ENCODE data around the gene GNAI2. TPM values are rescaled to one million over a fixed set of nuclear protein-coding genes. Genes with fewer than 3 reads are reported as not detected.

GNAI2 gene
- polyA plus RNA-seq, 4 donors: 23.9 to 117 (median 81.9) TPM

DNA sequence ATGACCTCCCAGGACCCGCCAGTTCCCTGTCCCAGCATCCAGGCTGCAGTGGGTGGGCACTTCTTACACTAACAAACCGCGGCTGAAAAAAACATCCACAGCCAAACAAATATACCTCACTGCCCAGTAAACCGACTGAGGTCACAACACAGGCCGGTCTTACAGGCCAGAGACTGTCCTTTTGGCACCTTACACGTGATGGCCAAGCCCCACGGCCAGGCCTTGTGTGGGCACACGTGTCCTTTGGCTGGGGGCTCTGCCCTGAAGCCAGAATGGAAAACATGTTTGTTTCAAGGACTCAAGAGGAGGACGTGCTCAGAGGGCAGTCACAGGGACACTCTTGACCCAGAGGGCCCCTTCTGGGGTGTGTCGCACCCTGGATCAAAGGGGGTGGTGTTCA, 21.2 kb upstream of the GNAI2 start:
- H3K27me3 ChIP-seq (ENCODE audit: control insufficient read depth in 3 of 3, insufficient read depth in 3 of 3, low read length in 3 of 3): no peaks in the 10 kb centered on the region
- no peaks in the 10 kb centered on the region for H3K36me3 ChIP-seq (ENCODE audit: control insufficient read depth in 3 of 3, insufficient read depth in 2 of 3, low read depth in 1 of 3, low read length in 3 of 3)
- no peak overlapping the region for H3K4me3 ChIP-seq (ENCODE audit: low read depth in 1 of 3, low read length in 3 of 3)
- peaks cover 2 to 26% (median 6%) of the 10 kb centered on the region in 3 donors for H3K4me1 ChIP-seq (ENCODE audit: control insufficient read depth in 3 of 3, insufficient read depth in 2 of 3, low read depth in 1 of 3, low read length in 2 of 3)
- H3K9me3 ChIP-seq (ENCODE audit: control insufficient read depth in 2 of 2, insufficient read depth in 1 of 2, low read depth in 1 of 2, low read length in 1 of 2): no peaks in the 10 kb centered on the region
- H3K27ac ChIP-seq (ENCODE audit: low read depth in 1 of 3, low read length in 2 of 3): no peak overlapping the region
- FAIRE-seq (no peak), DNase-seq (no peak)
- 78 to 85% (median 81%) methylated on average over 10 of the region's 10 CpGs for WGBS, 3 donors

DNA sequence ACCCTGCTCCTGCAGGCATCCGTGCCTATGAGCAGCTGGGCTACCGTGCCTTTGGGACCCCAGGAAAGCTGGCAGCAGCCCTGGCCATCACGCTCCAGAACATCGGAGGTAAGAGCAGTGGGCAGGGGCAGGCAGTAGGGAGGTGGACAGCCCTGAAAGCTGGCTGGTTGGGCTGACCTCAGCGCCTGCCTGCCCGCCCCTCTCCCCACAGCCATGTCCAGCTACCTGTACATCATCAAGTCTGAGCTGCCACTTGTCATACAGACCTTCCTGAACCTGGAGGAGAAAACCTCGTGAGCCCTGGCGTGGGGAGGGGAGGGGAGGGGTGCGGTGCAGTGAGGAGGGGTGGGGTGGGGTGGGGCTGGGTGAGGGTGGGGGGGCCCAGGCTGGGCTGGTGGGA, 20.5 kb upstream of the GNAI2 start:
- no peak overlapping the region for H3K27ac ChIP-seq (ENCODE audit: low read depth in 1 of 3, low read length in 2 of 3)
- H3K27me3 ChIP-seq (ENCODE audit: control insufficient read depth in 3 of 3, insufficient read depth in 3 of 3, low read length in 3 of 3): no peaks in the 10 kb centered on the region
- no peak overlapping the region for H3K4me3 ChIP-seq (ENCODE audit: low read depth in 1 of 3, low read length in 3 of 3)
- no peak for FAIRE-seq
- H3K36me3 ChIP-seq (ENCODE audit: control insufficient read depth in 3 of 3, insufficient read depth in 2 of 3, low read depth in 1 of 3, low read length in 3 of 3): peaks cover 0 to 4% (median 0%) of the 10 kb centered on the region in 3 donors
- no peak for DNase-seq
- H3K9me3 ChIP-seq (ENCODE audit: control insufficient read depth in 2 of 2, insufficient read depth in 1 of 2, low read depth in 1 of 2, low read length in 1 of 2): no peaks in the 10 kb centered on the region
- 76 to 87% (median 80%) methylated on average over 8 to 9 of the region's 9 CpGs for WGBS, 3 donors
- peaks cover 2 to 26% (median 6%) of the 10 kb centered on the region in 3 donors for H3K4me1 ChIP-seq (ENCODE audit: control insufficient read depth in 3 of 3, insufficient read depth in 2 of 3, low read depth in 1 of 3, low read length in 2 of 3)

DNA sequence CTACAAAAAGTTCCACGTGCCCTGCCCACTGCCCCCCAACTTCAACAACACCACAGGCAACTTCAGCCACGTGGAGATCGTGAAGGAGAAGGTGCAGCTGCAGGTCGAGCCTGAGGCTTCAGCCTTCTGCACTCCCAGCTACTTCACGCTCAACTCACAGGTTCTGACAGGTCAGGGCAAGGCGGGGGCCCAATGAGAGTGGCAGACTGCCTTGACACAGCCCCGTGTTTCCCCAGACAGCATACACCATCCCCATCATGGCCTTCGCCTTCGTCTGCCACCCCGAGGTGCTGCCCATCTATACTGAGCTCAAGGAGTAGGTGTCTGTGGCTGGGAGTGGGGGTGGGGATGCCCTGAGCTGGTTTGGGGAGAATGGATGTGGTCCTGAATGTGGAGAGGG, 18.3 kb upstream of the GNAI2 start:
- no peaks in the 10 kb centered on the region for H3K9me3 ChIP-seq (ENCODE audit: control insufficient read depth in 2 of 2, insufficient read depth in 1 of 2, low read depth in 1 of 2, low read length in 1 of 2)
- H3K4me1 ChIP-seq (ENCODE audit: control insufficient read depth in 3 of 3, insufficient read depth in 2 of 3, low read depth in 1 of 3, low read length in 2 of 3): peaks cover 0 to 23% (median 0%) of the 10 kb centered on the region in 3 donors
- FAIRE-seq: no peak
- WGBS, 3 donors: 77 to 82% (median 81%) methylated on average over 10 of the region's 10 CpGs
- H3K36me3 ChIP-seq (ENCODE audit: control insufficient read depth in 3 of 3, insufficient read depth in 2 of 3, low read depth in 1 of 3, low read length in 3 of 3): peaks cover 0 to 5% (median 0%) of the 10 kb centered on the region in 3 donors
- no peak overlapping the region for H3K27ac ChIP-seq (ENCODE audit: low read depth in 1 of 3, low read length in 2 of 3)
- no peak for DNase-seq
- no peaks in the 10 kb centered on the region for H3K27me3 ChIP-seq (ENCODE audit: control insufficient read depth in 3 of 3, insufficient read depth in 3 of 3, low read length in 3 of 3)
- H3K4me3 ChIP-seq (ENCODE audit: low read depth in 1 of 3, low read length in 3 of 3): no peak overlapping the region

DNA sequence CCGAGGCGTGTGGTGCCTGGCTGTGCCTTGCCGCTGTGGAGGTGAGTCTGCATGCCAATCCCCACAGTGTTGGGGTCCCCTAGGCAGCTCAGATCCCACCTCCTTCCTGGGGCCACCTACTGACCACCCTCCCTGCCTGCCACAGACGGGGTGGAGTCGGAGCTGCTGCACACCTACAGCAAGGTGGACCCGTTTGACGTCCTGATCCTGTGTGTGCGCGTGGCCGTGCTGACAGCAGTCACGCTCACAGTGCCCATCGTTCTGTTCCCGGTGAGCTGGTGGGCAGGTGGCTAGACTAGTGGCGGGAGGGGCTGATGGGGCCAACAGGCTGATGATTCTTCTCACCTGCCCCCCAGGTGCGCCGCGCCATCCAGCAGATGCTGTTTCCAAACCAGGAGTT, 17.6 kb upstream of the GNAI2 start:
- H3K27ac ChIP-seq (ENCODE audit: low read depth in 1 of 3, low read length in 2 of 3): no peak overlapping the region
- H3K36me3 ChIP-seq (ENCODE audit: control insufficient read depth in 3 of 3, insufficient read depth in 2 of 3, low read depth in 1 of 3, low read length in 3 of 3): peaks cover 0 to 5% (median 0%) of the 10 kb centered on the region in 3 donors
- H3K4me3 ChIP-seq (ENCODE audit: low read depth in 1 of 3, low read length in 3 of 3): no peak overlapping the region
- 93 to 95% (median 94%) methylated on average over 17 of the region's 17 CpGs for WGBS, 3 donors
- FAIRE-seq: no peak
- H3K27me3 ChIP-seq (ENCODE audit: control insufficient read depth in 3 of 3, insufficient read depth in 3 of 3, low read length in 3 of 3): no peaks in the 10 kb centered on the region
- no peaks in the 10 kb centered on the region for H3K9me3 ChIP-seq (ENCODE audit: control insufficient read depth in 2 of 2, insufficient read depth in 1 of 2, low read depth in 1 of 2, low read length in 1 of 2)
- no peak for DNase-seq
- peaks cover 0 to 23% (median 0%) of the 10 kb centered on the region in 3 donors for H3K4me1 ChIP-seq (ENCODE audit: control insufficient read depth in 3 of 3, insufficient read depth in 2 of 3, low read depth in 1 of 3, low read length in 2 of 3)

DNA sequence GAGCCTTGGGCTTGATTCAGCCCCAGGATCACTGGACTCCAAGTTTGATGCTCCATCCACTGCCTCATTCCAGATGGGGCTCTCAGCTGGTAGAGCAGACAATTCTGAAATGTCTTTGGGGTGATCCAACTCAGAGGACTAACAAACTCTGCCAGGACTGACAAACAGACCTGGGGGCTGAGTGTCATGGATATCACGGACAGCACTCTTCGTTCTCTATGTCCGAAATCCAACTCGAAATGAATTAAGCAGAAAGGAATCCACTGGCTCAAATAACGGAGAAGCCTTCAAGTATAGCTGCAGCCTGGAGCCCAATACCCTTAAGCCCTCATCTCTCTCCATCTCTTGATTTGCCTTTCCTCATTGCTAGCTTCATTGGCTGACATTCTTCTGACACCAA, 16.7 kb upstream of the GNAI2 start:
- H3K4me1 ChIP-seq (ENCODE audit: control insufficient read depth in 3 of 3, insufficient read depth in 2 of 3, low read depth in 1 of 3, low read length in 2 of 3): peaks cover 0 to 23% (median 0%) of the 10 kb centered on the region in 3 donors
- H3K27ac ChIP-seq (ENCODE audit: low read depth in 1 of 3, low read length in 2 of 3): no peak overlapping the region
- no peak overlapping the region for H3K4me3 ChIP-seq (ENCODE audit: low read depth in 1 of 3, low read length in 3 of 3)
- peaks cover 0 to 5% (median 0%) of the 10 kb centered on the region in 3 donors for H3K36me3 ChIP-seq (ENCODE audit: control insufficient read depth in 3 of 3, insufficient read depth in 2 of 3, low read depth in 1 of 3, low read length in 3 of 3)
- H3K27me3 ChIP-seq (ENCODE audit: control insufficient read depth in 3 of 3, insufficient read depth in 3 of 3, low read length in 3 of 3): no peaks in the 10 kb centered on the region
- FAIRE-seq (no peak), DNase-seq (no peak)
- 87 to 91% (median 90%) methylated on average over 5 of the region's 5 CpGs for WGBS, 3 donors
- H3K9me3 ChIP-seq (ENCODE audit: control insufficient read depth in 2 of 2, insufficient read depth in 1 of 2, low read depth in 1 of 2, low read length in 1 of 2): no peaks in the 10 kb centered on the region

DNA sequence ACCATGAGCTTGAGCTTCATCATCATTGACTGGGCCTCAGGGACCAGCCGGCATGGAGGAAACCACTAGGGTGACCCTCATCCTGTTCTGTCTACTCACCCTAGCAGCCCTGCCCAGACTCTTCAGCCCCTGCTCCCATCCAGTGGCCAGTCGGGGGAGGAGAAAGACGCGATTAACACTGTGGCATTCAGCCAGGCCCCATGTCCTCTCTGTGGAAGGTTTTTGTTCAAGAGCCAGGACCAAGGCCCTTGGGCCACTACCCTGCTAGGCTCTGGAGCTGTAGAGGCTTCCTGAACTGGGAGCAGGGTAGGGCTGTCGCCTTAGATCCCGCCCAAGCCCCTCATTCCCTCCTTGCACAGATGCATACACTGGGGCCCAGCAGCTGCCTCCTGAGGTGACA, 15.9 kb upstream of the GNAI2 start:
- WGBS, 3 donors: 78 to 88% (median 78%) methylated on average over 6 of the region's 6 CpGs
- DNase-seq (no peak), FAIRE-seq (no peak)
- Histone ChIP-seq H3K9me3 (ENCODE audit: control insufficient read depth in 2 of 2, insufficient read depth in 1 of 2, low read depth in 1 of 2, low read length in 1 of 2) (no peaks in the 10 kb centered on the region), H3K4me1 (ENCODE audit: control insufficient read depth in 3 of 3, insufficient read depth in 2 of 3, low read depth in 1 of 3, low read length in 2 of 3) (peaks cover 0 to 23% (median 0%) of the 10 kb centered on the region in 3 donors), H3K36me3 (ENCODE audit: control insufficient read depth in 3 of 3, insufficient read depth in 2 of 3, low read depth in 1 of 3, low read length in 3 of 3) (peaks cover 0 to 5% (median 0%) of the 10 kb centered on the region in 3 donors), H3K27me3 (ENCODE audit: control insufficient read depth in 3 of 3, insufficient read depth in 3 of 3, low read length in 3 of 3) (peaks cover 0 to 4% (median 0%) of the 10 kb centered on the region in 3 donors), H3K27ac (ENCODE audit: low read depth in 1 of 3, low read length in 2 of 3) (no peak overlapping the region), H3K4me3 (ENCODE audit: low read depth in 1 of 3, low read length in 3 of 3) (no peak overlapping the region)

DNA sequence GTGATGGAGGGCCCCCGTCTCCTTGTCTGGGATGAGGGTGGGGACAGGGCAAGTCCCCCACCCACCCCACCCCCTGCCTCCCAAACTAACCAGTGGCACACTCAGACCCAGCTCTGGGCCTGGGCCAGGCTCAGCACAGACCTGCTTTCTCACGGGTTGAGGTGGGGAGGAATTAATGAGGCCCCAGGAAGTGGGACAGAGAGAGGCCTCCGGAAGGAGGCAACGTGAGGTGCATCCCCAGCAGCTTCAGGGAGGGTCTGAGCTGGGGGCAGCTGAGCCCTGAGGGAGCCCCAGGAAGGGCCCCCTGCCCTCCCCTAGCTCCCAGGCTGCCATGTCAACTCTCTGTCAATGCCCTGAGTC, 15.0 kb upstream of the GNAI2 start:
- Histone ChIP-seq H3K9me3 (ENCODE audit: control insufficient read depth in 2 of 2, insufficient read depth in 1 of 2, low read depth in 1 of 2, low read length in 1 of 2) (no peaks in the 10 kb centered on the region), H3K4me3 (ENCODE audit: low read depth in 1 of 3, low read length in 3 of 3) (no peak overlapping the region), H3K27ac (ENCODE audit: low read depth in 1 of 3, low read length in 2 of 3) (no peak overlapping the region), H3K27me3 (ENCODE audit: control insufficient read depth in 3 of 3, insufficient read depth in 3 of 3, low read length in 3 of 3) (peaks cover 0 to 11% (median 0%) of the 10 kb centered on the region in 3 donors), H3K4me1 (ENCODE audit: control insufficient read depth in 3 of 3, insufficient read depth in 2 of 3, low read depth in 1 of 3, low read length in 2 of 3) (peaks cover 0 to 23% (median 0%) of the 10 kb centered on the region in 3 donors), H3K36me3 (ENCODE audit: control insufficient read depth in 3 of 3, insufficient read depth in 2 of 3, low read depth in 1 of 3, low read length in 3 of 3) (peaks cover 0 to 5% (median 0%) of the 10 kb centered on the region in 3 donors)
- FAIRE-seq (no peak), DNase-seq (no peak)
- 57 to 74% (median 70%) methylated on average over 4 of the region's 4 CpGs for WGBS, 3 donors

DNA sequence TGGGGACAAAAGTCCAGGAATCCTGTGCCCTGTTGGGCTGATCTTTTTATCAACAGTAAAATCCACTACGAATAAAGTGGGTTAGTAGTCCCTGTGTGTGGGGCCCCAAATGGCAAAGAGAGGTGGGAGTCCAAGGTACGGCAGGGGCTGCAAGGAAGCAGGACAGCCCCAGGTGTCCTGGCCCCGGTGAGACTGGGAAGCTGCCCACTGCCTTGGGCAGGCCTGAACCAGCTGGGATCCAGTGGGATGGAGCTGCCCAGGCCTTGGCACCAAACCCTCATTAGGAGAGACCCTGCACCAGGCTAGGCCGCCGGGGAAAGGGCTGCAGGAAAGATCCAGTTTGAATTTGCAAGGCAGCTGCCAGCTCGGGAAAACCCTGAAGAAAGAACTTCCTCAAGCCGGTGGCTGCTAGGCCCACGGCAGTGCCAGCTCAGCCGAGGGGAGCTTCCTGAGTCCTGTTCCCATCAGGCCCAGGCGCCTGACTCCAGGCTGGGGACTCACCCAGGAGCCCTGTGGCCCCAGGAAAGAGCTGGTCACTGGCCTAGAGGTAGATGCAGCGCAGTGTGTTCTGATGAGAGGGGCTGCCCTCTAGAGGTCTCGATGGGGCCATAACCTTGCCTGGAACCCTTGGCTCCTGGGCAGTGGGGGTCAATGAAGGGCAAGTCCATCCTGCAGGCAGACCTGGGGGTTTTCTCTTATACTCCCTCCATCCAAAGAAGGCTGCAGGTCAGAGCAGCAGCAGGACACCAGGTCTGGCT, 14.4 kb upstream of the GNAI2 start:
- H3K27ac ChIP-seq (ENCODE audit: low read depth in 1 of 3, low read length in 2 of 3): no peak overlapping the region
- peaks cover 0 to 27% (median 0%) of the 10 kb centered on the region in 3 donors for H3K4me1 ChIP-seq (ENCODE audit: control insufficient read depth in 3 of 3, insufficient read depth in 2 of 3, low read depth in 1 of 3, low read length in 2 of 3)

More for the DNA sequence above, 14.4 kb upstream of the GNAI2 start:
- Histone ChIP-seq H3K36me3 (ENCODE audit: control insufficient read depth in 3 of 3, insufficient read depth in 2 of 3, low read depth in 1 of 3, low read length in 3 of 3) (peaks cover 0 to 5% (median 0%) of the 10 kb centered on the region in 3 donors), H3K4me3 (ENCODE audit: low read depth in 1 of 3, low read length in 3 of 3) (no peak overlapping the region), H3K27me3 (ENCODE audit: control insufficient read depth in 3 of 3, insufficient read depth in 3 of 3, low read length in 3 of 3) (peaks cover 0 to 14% (median 0%) of the 10 kb centered on the region in 3 donors), H3K9me3 (ENCODE audit: control insufficient read depth in 2 of 2, insufficient read depth in 1 of 2, low read depth in 1 of 2, low read length in 1 of 2) (no peaks in the 10 kb centered on the region)
- DNase-seq: peak in 1 of 2 donors; percentile 61
- WGBS, 3 donors: 24 to 55% (median 49%) methylated on average over 12 of the region's 12 CpGs
- no peak for FAIRE-seq

All from small intestine (tissue), 7 donors.